ENCODE data around the gene NQO1.

The NQO1 gene

GRCh38 chr16:69711115-69711740, 15.1 kb downstream of the NQO1 start:
- in situ Hi-C loops (cut with HindIII; ENCODE audit: low pct_ligation_motif_present, low pct_unique_long_range_greater_than_20kb, low sequenced_read_pairs): no loop called here
- DNase-seq: no peak

DNA sequence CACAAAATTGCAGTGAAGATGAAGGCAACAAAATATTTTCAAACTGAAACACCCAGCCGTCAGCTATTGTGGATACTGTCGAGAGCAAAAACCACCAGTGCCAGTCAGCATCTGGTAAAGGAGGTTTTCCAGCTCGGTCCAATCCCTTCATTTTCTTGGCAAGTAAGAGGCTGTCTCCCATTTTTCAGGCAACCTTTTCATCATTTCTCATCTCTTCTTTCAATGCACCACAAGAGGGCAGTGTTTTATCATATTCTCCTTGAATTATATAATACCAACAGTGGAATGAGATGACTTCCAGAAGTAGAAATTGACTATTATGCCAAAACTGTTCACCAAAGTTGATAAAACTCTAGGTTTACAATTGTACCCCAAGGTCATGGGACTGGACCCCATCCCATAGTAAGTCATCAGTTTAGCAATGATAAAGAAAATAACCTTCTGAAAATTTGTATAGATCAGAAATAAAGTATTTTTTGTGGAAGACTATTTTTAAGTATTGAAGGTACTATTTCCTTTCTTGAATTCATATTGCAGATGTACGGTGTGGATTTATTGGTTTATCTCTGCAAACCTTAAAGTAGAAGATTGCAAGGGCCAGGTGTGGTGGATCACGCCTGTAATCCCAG, 16.8 kb downstream of the NQO1 start:
- peak; percentile 82 for DNase-seq
- in situ Hi-C loops (cut with HindIII; ENCODE audit: low pct_ligation_motif_present, low pct_unique_long_range_greater_than_20kb, low sequenced_read_pairs): no loop called here

DNA sequence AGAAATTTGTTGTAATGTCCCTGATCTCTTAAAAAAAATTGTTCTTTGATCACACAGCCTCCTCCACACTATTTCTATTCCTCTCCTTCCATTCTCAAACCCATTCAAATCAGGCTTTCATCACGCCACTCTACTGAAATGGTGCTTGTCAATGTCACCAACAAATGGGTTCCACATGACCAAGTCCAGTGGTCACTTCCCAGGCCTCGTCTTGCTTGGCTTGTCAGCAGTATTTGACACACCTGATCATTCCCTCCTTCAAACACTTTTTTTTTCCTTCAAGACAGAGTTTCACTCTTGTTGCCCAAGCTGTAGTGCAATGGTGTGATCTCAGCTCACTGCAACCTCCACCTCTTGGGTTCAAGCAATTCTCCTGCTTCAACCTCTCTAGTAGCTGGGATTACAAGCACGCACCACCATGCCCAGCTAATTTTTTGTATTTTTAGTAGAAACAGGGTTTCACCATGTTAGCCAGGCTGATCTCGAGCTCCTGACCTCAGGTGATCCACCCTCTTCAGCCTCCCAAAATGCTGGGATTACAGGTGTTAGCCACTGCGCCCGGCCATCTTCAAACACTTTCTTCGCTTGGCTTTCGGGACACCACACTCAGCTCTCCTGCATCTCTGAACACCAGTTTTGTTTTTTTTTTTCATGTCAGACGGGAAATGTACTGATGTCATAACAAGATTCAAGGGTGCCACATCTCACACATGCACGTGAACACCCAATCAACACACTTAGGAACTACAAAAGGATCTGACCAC, 18.3 kb downstream of the NQO1 start:
- no peak for DNase-seq
- in situ Hi-C loops (cut with HindIII; ENCODE audit: low pct_ligation_motif_present, low pct_unique_long_range_greater_than_20kb, low sequenced_read_pairs): no loop called here

- DNase-seq: no peak
- in situ Hi-C loops (cut with HindIII; ENCODE audit: low pct_ligation_motif_present, low pct_unique_long_range_greater_than_20kb, low sequenced_read_pairs): no loop called here
Observed at GRCh38 chr16:69706975-69707340, 19.4 kb downstream of the NQO1 start.

GRCh38 chr16:69706256-69706974, 19.9 kb downstream of the NQO1 start:
- DNase-seq: no peak
- in situ Hi-C loops (cut with HindIII; ENCODE audit: low pct_ligation_motif_present, low pct_unique_long_range_greater_than_20kb, low sequenced_read_pairs): no loop called here

DNA sequence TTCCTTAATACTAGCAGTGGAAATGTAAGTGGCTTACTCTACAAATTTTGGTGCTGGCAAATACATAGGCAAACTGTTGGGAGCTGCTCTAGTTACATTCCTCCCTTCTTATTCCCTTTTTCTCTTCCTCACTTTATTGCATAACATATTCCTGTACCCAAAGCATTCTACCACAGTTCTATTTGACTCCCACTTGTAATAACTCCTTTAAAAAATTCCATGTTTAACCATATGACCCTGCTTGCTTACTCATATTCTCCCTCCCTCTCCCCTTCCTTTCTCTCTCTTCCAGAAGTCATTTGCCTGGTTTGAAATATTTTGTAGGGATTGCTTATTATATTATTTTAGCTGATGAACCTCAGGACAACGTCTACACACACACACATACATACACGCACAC, 22.7 kb downstream of the NQO1 start:
- no peak for DNase-seq
- in situ Hi-C loops (cut with HindIII; ENCODE audit: low pct_ligation_motif_present, low pct_unique_long_range_greater_than_20kb, low sequenced_read_pairs): no loop called here

DNA sequence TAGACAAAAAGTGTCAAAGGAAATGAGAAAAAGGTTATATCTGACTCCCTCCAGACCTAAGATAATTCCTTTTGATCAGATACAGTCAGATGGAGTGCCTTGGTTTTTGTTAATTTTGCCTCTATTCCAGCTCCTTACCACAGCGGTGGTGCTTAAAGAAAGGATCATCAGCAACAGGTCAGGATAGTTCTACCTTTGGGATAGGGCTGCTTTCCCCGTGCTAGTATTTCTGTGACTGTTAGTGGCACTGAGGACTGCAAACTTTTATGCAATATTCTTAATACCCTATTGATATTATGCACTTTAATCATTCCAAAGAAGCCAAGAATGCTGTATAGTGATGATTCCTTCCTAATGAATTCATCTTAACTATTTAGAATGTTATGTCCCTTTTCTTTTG, 24.5 kb downstream of the NQO1 start:
- in situ Hi-C loops (cut with HindIII; ENCODE audit: low pct_ligation_motif_present, low pct_unique_long_range_greater_than_20kb, low sequenced_read_pairs): no loop called here

GRCh38 chr16:69701452-69701851, 24.9 kb downstream of the NQO1 start:
- in situ Hi-C loops (cut with HindIII; ENCODE audit: low pct_ligation_motif_present, low pct_unique_long_range_greater_than_20kb, low sequenced_read_pairs): no loop called here
- no peak for DNase-seq

More for the DNA sequence above, 24.5 kb downstream of the NQO1 start:
- DNase-seq: no peak

GRCh38 chr16:69699915-69700314, 26.4 kb downstream of the NQO1 start:
- in situ Hi-C loops (cut with HindIII; ENCODE audit: low pct_ligation_motif_present, low pct_unique_long_range_greater_than_20kb, low sequenced_read_pairs): no loop called here
- no peak for DNase-seq

- no peak for DNase-seq
- in situ Hi-C loops (cut with HindIII; ENCODE audit: low pct_ligation_motif_present, low pct_unique_long_range_greater_than_20kb, low sequenced_read_pairs): no loop called here
Observed at GRCh38 chr16:69698404-69698803, 28.0 kb downstream of the NQO1 start.

GRCh38 chr16:69693916-69694315, 32.4 kb downstream of the NQO1 start:
- in situ Hi-C loops (cut with HindIII; ENCODE audit: low pct_ligation_motif_present, low pct_unique_long_range_greater_than_20kb, low sequenced_read_pairs): no loop called here
- no peak for DNase-seq

- no peak for DNase-seq
- in situ Hi-C loops (cut with HindIII; ENCODE audit: low pct_ligation_motif_present, low pct_unique_long_range_greater_than_20kb, low sequenced_read_pairs): no loop called here
Observed at GRCh38 chr16:69691980-69692911, 34.1 kb downstream of the NQO1 start.

GRCh38 chr16:69688589-69688988, 37.8 kb downstream of the NQO1 start:
- in situ Hi-C loops (cut with HindIII; ENCODE audit: low pct_ligation_motif_present, low pct_unique_long_range_greater_than_20kb, low sequenced_read_pairs): no loop called here
- DNase-seq: no peak

DNA sequence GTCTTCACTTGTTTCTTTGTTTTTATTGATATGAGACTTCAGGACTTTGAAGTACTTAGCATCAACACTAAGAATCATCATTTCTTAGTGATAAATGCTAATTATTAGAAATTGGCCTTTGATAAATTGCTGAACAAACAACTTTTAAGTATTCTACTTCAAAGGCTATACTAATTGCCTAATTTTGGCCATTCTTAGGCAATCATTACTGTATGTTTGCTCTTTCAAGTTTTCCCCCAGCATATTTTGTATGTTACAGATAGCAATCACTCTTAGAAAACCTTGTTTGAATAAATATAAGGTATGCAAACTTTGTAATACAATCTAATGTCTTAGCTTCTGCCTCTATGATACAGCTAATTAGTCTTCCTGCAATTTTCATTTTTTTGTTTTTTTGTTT, 46.0 kb downstream of the NQO1 start:
- DNase-seq: no peak
- in situ Hi-C loops (cut with HindIII; ENCODE audit: low pct_ligation_motif_present, low pct_unique_long_range_greater_than_20kb, low sequenced_read_pairs): no loop called here

DNA sequence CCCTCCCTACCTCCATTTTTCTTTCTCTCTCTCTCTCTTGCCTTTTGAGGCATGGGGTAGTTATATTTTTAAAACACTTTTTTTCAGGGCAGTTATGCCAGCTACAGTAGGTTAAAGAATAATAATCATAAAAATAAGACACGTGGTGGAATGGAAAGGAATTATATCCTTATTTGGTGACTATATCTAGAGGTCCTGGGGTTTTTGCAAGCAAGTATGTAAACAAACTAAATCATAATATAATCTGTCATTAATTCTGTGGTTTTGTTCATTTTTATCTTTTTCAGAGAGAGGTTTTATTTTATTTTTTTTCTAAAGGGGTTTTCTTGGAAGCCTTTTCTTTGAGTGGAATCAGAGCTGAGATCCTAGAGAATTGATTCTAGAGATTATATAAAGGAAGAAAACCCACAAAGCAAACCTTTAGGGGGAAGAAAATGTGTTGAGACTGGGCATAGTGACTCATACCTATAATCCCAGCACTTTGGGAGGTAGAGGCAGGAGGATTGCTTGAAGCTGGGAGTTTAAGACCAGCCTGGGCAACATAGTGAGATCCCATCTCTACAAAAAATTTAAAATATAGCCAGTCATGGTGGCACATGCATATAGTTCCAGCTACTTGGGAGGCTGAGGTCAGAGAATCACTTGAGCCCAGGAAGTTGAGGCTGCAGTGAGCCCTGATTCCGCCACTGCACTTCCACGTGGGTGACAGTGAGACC, 53.2 kb downstream of the NQO1 start:
- no peak for DNase-seq
- in situ Hi-C loops (cut with HindIII; ENCODE audit: low pct_ligation_motif_present, low pct_unique_long_range_greater_than_20kb, low sequenced_read_pairs): no loop called here

DNA sequence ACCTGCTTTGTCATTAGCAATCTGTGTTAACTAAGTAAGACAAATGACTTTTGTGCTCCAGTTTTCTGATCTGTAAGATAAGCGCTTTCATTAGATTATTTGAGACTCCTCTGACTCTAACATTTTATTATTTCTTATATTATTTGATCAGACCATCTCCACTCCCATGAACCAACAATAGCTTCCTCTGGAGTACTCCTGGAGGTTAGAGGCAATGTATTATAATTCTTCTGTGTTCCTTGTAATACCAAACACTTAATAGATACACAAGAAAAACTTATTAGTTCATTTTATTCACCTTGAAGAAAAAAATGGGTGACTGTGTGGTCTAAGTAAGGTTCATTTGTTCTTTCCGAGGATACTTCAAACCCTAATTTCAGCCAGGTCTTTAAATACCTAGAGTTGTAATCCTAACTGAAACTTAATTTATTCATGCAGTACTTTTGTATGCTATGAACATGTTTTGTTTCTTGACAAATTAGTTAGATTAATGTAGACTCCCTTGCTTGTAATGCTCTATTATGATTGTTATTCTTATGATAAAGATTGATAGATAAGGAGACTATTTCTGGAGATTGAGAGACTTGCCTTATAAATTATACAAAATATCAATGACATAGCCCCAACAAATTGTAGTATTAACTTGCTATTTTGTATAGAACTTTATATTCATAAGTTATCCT, 53.9 kb downstream of the NQO1 start:
- in situ Hi-C loops (cut with HindIII; ENCODE audit: low pct_ligation_motif_present, low pct_unique_long_range_greater_than_20kb, low sequenced_read_pairs): no loop called here
- no peak for DNase-seq

GRCh38 chr16:69669577-69669976, 56.8 kb downstream of the NQO1 start:
- in situ Hi-C loops (cut with HindIII; ENCODE audit: low pct_ligation_motif_present, low pct_unique_long_range_greater_than_20kb, low sequenced_read_pairs): no loop called here
- no peak for DNase-seq

Data from ACHN (cell line).